CD4-positive, alpha-beta T cell treated with Interleukin-15 for 4 hours (primary cell): ENCODE results near the gene GFRA1.

Experiments used
- DNase-seq: peaks from one replicate; pipeline ENCODE4 v3.0.0-alpha.2; 2020; ENCODE audit warnings: low spot score

The GFRA1 gene

GRCh38 chr10:116270771-116271592 is 2.0 kb downstream of the GFRA1 start:
- no peak for DNase-seq

GRCh38 chr10:116270126-116270770 is 2.8 kb downstream of the GFRA1 start:
- DNase-seq: no peak

GRCh38 chr10:116269619-116270018 is 3.4 kb downstream of the GFRA1 start:
- DNase-seq: no peak

- DNase-seq: no peak
Measured at GRCh38 chr10:116268976-116269375, 4.0 kb downstream of the GFRA1 start.

GRCh38 chr10:116265686-116266085 is 7.3 kb downstream of the GFRA1 start:
- DNase-seq: no peak

GRCh38 chr10:116263870-116264655 is 8.9 kb downstream of the GFRA1 start:
- no peak for DNase-seq

GRCh38 chr10:116262678-116263077 is 10.3 kb downstream of the GFRA1 start:
- DNase-seq: no peak

- DNase-seq: no peak
Measured at GRCh38 chr10:116260599-116260998, 12.4 kb downstream of the GFRA1 start.

- no peak for DNase-seq
Measured at GRCh38 chr10:116259638-116260037, 13.4 kb downstream of the GFRA1 start.

- no peak for DNase-seq
Measured at GRCh38 chr10:116257785-116258184, 15.2 kb downstream of the GFRA1 start.

- no peak for DNase-seq
Measured at GRCh38 chr10:116256752-116257259, 16.2 kb downstream of the GFRA1 start.

GRCh38 chr10:116255886-116256751 is 16.9 kb downstream of the GFRA1 start:
- no peak for DNase-seq

GRCh38 chr10:116254422-116255155 is 18.4 kb downstream of the GFRA1 start:
- DNase-seq: no peak

- DNase-seq: no peak
Measured at GRCh38 chr10:116253716-116254115, 19.3 kb downstream of the GFRA1 start.

GRCh38 chr10:116251602-116252395 is 21.2 kb downstream of the GFRA1 start:
- no peak for DNase-seq

GRCh38 chr10:116247691-116248090 is 25.3 kb downstream of the GFRA1 start:
- DNase-seq: no peak

GRCh38 chr10:116246263-116246662 is 26.7 kb downstream of the GFRA1 start:
- DNase-seq: no peak

- no peak for DNase-seq
Measured at GRCh38 chr10:116245156-116245555, 27.9 kb downstream of the GFRA1 start.

GRCh38 chr10:116241642-116242410 is 31.2 kb downstream of the GFRA1 start:
- no peak for DNase-seq
